ENCODE data around the gene OR9A4.

GRCh38 chr7:141956084-141956483, 39.9 kb downstream of the OR9A4 start:
- TF ChIP-seq EZH2 (IDR thresholded peaks at IDR 0.05; ENCODE audit: low read length, missing control alignments): no peak
- TF ChIP-seq CTCF (conservative IDR thresholded peaks at IDR 0.05 in 1 of 2, IDR thresholded peaks at IDR 0.05 in 1 of 2; ENCODE audit: low read depth in 1 of 2, low read length in 2 of 2): no peak

Measured in fibroblast of lung (primary cell).